NCI-H1105 treated with DMSO at 0.1 percent for 48 hours (cell line): Measurements from ENCODE around the gene LASP1NB.
"Not testable (repeated sequence)": the region's sequence is repeated elsewhere in the genome, so short reads cannot be mapped to it uniquely, and the experiment has no call there.

Source experiments
- DNase-seq: peaks from one replicate; lab custom pipeline; 2025; lab: John Stamatoyannopoulos, UW

Gene LASP1NB

GRCh38 chr17:38897176-38897575, 28.2 kb upstream of the LASP1NB start:
- no peak for DNase-seq

DNA sequence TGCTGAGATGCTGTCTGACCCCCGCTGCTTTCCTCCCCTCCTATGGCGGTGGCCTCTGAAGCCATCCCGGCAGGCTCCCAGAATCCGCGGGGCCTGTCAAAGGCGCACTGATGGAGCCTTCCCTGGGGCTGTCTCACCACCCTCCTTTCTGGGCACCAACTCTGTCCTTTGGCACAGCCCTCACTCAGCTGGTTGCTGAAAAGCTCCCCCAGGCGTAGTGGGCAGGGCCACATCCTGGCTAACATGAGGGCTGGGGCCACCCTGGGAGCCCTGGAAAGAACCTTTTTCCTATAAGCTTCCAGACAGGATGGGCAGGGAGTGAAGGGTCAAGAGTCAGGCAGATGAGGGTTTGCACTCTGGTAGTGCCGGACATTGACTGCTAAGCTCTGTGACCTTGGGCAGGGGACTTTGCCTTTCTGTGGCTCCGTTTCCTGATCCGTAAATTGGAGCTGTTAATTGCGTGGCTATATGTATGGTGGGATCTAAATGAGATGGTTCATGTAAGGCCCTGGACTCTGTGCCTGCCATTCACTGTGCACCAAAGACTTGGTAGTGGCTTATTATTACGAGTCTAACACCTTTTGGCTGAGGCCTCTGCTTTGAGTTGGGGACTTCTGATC, 27.6 kb upstream of the LASP1NB start:
- DNase-seq = no peak

- no peak for DNase-seq
Observed at GRCh38 chr17:38898291-38898679, 27.1 kb upstream of the LASP1NB start.

DNA sequence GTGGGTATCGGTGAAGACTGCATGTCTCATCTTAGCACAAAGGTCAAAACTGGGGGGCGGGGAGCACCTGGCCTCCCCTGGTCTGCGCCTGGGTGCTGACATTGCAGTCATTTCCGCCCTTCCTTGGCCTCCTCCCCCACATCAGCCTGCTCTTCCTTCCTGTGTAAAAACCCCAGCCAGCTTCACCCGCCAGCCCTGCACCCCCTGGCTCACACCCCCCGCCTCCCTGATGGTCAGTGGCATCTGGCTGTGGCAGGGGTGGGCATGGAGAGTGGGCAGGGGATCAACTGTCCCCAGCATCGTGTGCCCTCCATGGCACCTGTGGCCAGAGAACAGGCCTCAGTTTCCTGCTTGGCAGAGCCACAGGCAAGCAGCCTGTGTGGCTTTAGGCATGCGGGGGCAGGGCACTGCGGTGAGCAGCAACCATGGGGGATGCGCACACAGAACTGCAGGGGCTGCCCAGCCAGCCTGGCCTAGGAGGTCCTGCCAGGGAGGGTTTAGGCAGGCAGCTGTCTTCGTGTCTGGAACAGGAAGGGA, 26.5 kb upstream of the LASP1NB start:
- no peak for DNase-seq

- no peak for DNase-seq
Observed at GRCh38 chr17:38899421-38899820, 26.0 kb upstream of the LASP1NB start.

- peak; percentile 5 for DNase-seq
Observed at GRCh38 chr17:38900978-38901656, 24.3 kb upstream of the LASP1NB start.

GRCh38 chr17:38903404-38903803, 22.0 kb upstream of the LASP1NB start:
- no peak for DNase-seq

DNA sequence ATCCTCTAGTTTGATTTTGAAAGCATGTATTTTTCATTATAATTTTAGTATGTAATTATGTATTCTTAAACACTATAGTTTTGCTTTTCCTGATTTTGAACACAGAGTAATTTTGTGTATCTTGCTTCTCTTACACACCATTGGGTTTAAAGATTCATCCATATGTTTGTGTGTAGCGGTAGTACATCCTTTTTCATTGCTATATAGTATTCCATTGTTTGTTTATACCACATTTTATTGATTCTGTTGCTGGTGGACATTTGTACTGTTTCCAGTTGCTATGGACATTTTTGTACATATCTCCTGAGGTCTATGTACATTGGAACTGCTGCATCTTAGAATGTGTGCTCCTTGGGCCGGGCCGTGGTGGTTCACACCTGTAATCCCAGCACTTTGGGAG, 20.5 kb upstream of the LASP1NB start:
- DNase-seq = no peak

- DNase-seq = no peak
Observed at GRCh38 chr17:38905375-38905774, 20.0 kb upstream of the LASP1NB start.

GRCh38 chr17:38906460-38907228, 18.8 kb upstream of the LASP1NB start:
- DNase-seq = no peak

- no peak for DNase-seq
Observed at GRCh38 chr17:38907930-38908675, 17.3 kb upstream of the LASP1NB start.

DNA sequence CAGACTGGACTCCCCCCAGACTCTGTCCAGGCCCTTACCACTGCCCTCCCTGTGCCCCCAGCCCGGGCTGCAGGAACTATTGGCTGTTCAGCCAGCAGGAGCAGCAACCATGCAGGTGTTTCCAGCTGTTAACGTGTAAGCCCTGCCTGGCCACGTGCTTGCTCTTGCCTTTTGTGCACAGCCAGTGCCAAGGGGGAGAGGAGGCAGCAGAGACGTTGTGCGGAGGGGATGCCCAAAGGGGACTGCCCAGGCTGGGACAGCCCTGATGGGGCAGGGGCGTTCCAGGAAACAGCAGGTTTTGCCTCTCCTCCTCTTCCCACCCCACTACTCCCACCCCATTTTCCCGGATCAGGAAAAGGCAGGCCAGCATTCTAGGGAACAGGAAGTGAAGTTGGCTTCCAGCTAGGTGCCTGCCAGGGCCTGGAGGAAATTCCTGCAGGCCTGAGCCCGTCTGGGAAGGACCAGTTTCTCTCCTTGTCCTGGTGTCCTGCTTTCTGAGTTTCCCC, 16.7 kb upstream of the LASP1NB start:
- DNase-seq = no peak

- no peak for DNase-seq
Observed at GRCh38 chr17:38910325-38910724, 15.1 kb upstream of the LASP1NB start.

DNA sequence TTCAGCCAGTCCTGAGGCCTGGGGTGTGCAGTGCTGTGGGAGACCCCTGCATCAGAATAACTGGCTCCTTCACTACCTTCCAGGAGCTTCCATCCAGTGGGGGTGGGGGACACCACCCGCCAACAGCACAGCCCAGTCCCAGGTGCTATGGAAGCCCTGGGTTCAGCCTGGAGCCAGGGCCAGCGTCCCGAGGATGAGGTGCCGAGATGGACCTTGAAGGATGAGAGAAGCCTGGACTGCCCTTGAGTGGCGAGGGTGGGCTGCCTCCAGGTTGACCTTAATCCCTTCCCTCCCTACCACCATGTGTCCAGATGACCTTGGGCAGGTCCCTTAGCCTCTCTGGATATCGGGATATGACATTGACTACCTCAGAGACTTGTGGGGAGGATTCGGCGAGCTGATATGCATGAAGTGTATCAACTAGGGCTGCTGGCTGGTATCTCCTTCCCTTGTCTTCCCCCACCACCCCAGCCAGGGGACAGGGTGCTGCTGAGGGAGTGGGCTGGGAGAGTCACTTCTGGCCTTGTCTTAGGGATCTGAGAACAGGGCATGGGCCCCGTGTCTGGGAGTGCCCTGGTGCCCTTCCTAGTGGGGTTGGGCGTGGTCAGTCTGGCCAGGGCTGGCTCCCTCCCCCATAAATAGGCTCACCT, 14.2 kb upstream of the LASP1NB start:
- DNase-seq = no peak

- DNase-seq = not testable (repeated sequence)
Observed at GRCh38 chr17:38911731-38912081, 13.7 kb upstream of the LASP1NB start.

- DNase-seq = no peak
Observed at GRCh38 chr17:38912221-38912813, 13.1 kb upstream of the LASP1NB start.

DNA sequence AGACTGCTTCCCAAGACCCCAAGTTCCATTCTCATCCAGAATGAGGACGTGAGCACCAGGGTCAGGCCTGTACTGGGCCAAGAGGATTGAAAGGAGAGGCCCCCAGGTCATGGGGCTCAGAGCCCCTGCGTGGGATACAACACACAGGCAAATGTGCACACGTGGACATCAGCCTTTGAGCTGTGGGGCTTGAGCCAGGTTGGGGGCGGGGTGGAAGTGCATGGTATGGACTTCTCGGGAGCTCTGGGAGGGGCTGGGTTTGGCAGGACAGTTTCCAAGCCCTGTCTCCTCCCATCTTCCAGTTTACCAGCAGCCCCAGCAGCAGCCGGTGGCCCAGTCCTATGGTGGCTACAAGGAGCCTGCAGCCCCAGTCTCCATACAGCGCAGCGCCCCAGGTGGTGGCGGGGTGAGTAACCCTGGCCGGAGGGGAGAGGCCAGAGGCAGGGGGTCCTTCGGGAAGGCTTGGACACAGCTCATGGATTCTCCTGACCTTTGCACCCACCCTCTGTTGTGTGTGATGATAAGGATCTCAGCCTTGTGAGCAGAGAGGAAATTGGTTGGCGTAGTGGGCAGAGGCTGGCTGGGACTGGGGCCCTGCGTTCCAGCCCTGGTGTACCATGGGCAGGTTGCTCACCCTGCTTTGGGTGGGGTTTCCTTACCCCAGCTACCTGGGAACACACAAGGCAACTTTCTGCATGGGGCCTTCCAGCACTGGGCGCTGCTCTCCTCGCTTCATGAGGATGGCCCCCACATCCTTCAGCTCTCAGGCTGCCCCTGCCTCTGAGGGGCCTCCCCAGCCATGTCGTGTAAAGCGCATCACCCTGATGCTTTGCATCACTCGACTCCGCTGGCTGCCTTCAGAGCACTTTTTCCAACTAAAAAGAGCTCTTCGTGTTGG, 10.4 kb upstream of the LASP1NB start:
- no peak for DNase-seq

- DNase-seq = no peak
Observed at GRCh38 chr17:38915639-38915995, 9.8 kb upstream of the LASP1NB start.

DNA sequence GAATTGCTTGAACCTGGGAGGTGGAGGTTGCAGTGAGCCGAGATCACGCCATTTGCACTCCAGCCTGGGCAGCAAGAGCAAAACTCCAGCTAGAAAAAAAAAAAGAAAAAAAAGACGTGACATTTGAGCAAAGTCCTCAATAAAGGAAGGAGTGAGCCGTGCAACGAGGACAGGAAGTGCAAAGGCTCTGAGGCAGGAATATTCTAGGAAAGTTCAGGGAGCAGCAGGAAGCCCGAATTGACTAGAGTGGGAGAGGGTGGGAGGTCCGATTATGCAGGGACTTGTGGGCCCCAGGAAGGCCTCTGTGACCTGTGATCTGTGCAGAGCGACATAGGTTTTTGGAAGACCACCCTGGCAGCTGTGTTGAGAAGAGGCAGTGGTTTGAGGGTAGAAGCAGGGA, 8.6 kb upstream of the LASP1NB start:
- no peak for DNase-seq

GRCh38 chr17:38917259-38917658, 8.2 kb upstream of the LASP1NB start:
- DNase-seq = no peak
